ENCODE data around the gene VAMP4. TPM values are rescaled to one million over a fixed set of nuclear protein-coding genes. Genes with fewer than 3 reads are reported as not detected.

VAMP4 gene
- total RNA-seq, 1 experiment from 2014 or later: 6.3 TPM

DNA sequence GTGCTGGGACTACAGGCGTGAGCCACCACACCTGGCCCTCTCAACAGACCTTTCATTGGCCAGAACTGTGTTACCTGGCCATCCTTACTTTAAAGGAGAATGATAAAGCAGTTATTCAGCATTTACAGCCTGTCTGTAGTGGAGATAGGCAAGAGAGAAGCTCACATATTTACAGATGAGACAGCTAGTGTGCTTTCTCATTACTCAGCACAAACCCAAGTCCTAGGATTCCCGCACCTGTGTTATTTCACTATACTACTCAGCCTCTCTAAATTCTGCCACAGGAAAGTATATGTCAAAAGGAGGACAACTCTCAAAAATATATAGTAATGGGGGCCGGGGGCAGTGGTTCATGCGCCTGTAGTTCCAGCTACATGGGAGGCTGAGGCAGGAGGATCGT is 73.5 kb downstream of the VAMP4 start:
- no TSS peak for BruUV-seq (replicated peaks)
- Histone ChIP-seq H2AFZ (ENCODE audit: low read depth, low read length, poor library complexity, severe bottlenecking) (no peak overlapping the region), H3K27ac (ENCODE audit: low read depth, low read length) (no peak overlapping the region), H4K20me1 (ENCODE audit: insufficient read depth) (no peaks in the 10 kb centered on the region), H3K4me3 (replicated peaks in 1 of 2; ENCODE audit: low read depth in 1 of 2, low read length in 2 of 2) (no peak overlapping the region), H3K9ac (ENCODE audit: low read length) (no peak overlapping the region), H3K9me2 (ENCODE audit: insufficient read depth) (no peaks in the 10 kb centered on the region), H3K4me1 (ENCODE audit: control insufficient read depth in 1 of 2, insufficient read depth in 2 of 2, low read length in 2 of 2) (no peaks in the 10 kb centered on the region), H3K79me2 (ENCODE audit: insufficient read depth, low read length) (no peaks in the 10 kb centered on the region), H3K9me3 (ENCODE audit: control insufficient read depth in 1 of 2, insufficient read depth in 1 of 2, low read depth in 1 of 2, low read length in 2 of 2) (no peaks in the 10 kb centered on the region), H3K27me3 (ENCODE audit: insufficient read depth, low read length) (no peaks in the 10 kb centered on the region), H3K36me3 (ENCODE audit: control insufficient read depth in 1 of 2, insufficient read depth in 2 of 2, low read length in 2 of 2) (no peaks in the 10 kb centered on the region), H3K4me2 (ENCODE audit: low read length) (no peak overlapping the region)
- intact Hi-C loops (cut with micrococcal nuclease): no loop called here
- CTCF ChIA-PET: interaction anchor here (1.1 kb wide), 1 partner anchor 315 kb away, joined by 3 read pairs; no protein-coding TSS in a partner anchor
- TF ChIP-seq, protein P1, sequence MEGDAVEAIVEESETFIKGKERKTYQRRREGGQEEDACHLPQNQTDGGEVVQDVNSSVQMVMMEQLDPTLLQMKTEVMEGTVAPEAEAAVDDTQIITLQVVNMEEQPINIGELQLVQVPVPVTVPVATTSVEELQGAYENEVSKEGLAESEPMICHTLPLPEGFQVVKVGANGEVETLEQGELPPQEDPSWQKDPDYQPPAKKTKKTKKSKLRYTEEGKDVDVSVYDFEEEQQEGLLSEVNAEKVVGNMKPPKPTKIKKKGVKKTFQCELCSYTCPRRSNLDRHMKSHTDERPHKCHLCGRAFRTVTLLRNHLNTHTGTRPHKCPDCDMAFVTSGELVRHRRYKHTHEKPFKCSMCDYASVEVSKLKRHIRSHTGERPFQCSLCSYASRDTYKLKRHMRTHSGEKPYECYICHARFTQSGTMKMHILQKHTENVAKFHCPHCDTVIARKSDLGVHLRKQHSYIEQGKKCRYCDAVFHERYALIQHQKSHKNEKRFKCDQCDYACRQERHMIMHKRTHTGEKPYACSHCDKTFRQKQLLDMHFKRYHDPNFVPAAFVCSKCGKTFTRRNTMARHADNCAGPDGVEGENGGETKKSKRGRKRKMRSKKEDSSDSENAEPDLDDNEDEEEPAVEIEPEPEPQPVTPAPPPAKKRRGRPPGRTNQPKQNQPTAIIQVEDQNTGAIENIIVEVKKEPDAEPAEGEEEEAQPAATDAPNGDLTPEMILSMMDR (IDR thresholded peaks at IDR 0.05 in 2 of 3, conservative IDR thresholded peaks at IDR 0.05 in 1 of 3; ENCODE audit: borderline replicate concordance in 1 of 3, insufficient read depth in 1 of 3, low read depth in 2 of 3, low read length in 2 of 3): no peak
- POLR2A ChIA-PET: no interaction called here
- RAD21 ChIA-PET (ENCODE audit: low non-redundant PET in 1 of 2, low total read pairs in 2 of 2, uncharacterized antibody in 2 of 2, unreplicated experiment in 2 of 2): no interaction called here
- no peak for DNase-seq (ENCODE audit: low read depth, low spot score)
- no peak for ATAC-seq

DNA sequence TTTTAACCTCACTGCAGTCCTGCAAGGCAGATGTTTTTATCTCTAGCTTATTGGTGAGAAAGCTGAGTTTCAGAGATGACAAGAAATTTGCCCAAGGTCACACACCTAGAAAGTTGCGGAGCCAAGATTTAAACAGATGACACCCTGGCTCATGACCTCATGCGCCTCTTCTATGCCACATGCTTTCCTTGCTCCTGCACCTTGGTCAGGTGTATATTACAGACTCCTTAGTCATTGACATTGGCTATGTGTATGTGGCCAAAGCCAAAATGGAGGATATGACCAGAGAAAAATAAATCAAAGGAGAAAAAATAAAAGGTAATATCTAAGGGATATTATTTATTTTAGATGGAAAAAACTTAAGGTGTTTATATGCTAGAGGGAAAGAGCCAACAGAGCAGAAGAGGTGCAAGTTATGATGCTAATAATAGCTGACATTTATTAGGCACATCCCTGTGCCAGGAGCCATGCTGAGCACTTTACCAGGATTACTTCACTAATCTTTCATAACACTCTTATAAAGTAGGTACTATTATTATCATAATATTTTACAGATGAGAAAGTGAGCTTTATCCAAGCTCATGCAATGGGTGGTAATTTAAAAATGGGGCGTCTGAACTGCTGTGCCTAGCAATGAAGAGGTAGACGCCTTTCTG is 75.6 kb downstream of the VAMP4 start:
- no peaks in the 10 kb centered on the region for H4K20me1 ChIP-seq (ENCODE audit: insufficient read depth)
- intact Hi-C loops (cut with micrococcal nuclease): no loop called here
- RAD21 ChIA-PET (ENCODE audit: low non-redundant PET in 1 of 2, low total read pairs in 2 of 2, uncharacterized antibody in 2 of 2, unreplicated experiment in 2 of 2): no interaction called here
- DNase-seq (ENCODE audit: low read depth, low spot score) (no peak), ATAC-seq (no peak)
- no peak overlapping the region for H3K4me2 ChIP-seq (ENCODE audit: low read length)
- CTCF ChIA-PET: interaction anchor here (0.9 kb wide), 1 partner anchor 10 kb away, joined by 3 read pairs; no protein-coding TSS in a partner anchor
- H3K9me3 ChIP-seq (ENCODE audit: control insufficient read depth in 1 of 2, insufficient read depth in 1 of 2, low read depth in 1 of 2, low read length in 2 of 2): no peaks in the 10 kb centered on the region
- peaks cover 0 to 1% of the 10 kb centered on the region in 2 experiments; a peak in 3 of 4 replicates for H3K4me1 ChIP-seq (ENCODE audit: control insufficient read depth in 1 of 2, insufficient read depth in 2 of 2, low read length in 2 of 2)
- BruUV-seq (replicated peaks): no TSS peak
- no peak overlapping the region for H2AFZ ChIP-seq (ENCODE audit: low read depth, low read length, poor library complexity, severe bottlenecking)
- no peaks in the 10 kb centered on the region for H3K27me3 ChIP-seq (ENCODE audit: insufficient read depth, low read length)
- no peak overlapping the region for H3K9ac ChIP-seq (ENCODE audit: low read length)
- no peak overlapping the region for H3K4me3 ChIP-seq (replicated peaks in 1 of 2; ENCODE audit: low read depth in 1 of 2, low read length in 2 of 2)
- TF ChIP-seq ELF1 (IDR thresholded peaks at IDR 0.05; ENCODE audit: borderline replicate concordance, low read depth) (no peak), SRF (IDR thresholded peaks at IDR 0.05; ENCODE audit: low read depth) (no peak), POLR2A (IDR thresholded peaks at IDR 0.05; ENCODE audit: borderline replicate concordance, extremely low read depth, insufficient read depth, insufficient read length) (no peak), SP1 (IDR thresholded peaks at IDR 0.05; ENCODE audit: low read depth) (no peak), JUND (IDR thresholded peaks at IDR 0.05) (no peak), TCF7L2 (IDR thresholded peaks at IDR 0.05; ENCODE audit: borderline replicate concordance, extremely low read depth, insufficient read depth, insufficient read length) (no peak), ZNF274 (IDR thresholded peaks at IDR 0.05; ENCODE audit: low read depth, low read length) (no peak), CEBPB (IDR thresholded peaks at IDR 0.05; ENCODE audit: low read depth) (no peak)
- TF ChIP-seq, protein P2, sequence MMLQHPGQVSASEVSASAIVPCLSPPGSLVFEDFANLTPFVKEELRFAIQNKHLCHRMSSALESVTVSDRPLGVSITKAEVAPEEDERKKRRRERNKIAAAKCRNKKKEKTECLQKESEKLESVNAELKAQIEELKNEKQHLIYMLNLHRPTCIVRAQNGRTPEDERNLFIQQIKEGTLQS (IDR thresholded peaks at IDR 0.05): no peak
- TF ChIP-seq, protein P3, sequence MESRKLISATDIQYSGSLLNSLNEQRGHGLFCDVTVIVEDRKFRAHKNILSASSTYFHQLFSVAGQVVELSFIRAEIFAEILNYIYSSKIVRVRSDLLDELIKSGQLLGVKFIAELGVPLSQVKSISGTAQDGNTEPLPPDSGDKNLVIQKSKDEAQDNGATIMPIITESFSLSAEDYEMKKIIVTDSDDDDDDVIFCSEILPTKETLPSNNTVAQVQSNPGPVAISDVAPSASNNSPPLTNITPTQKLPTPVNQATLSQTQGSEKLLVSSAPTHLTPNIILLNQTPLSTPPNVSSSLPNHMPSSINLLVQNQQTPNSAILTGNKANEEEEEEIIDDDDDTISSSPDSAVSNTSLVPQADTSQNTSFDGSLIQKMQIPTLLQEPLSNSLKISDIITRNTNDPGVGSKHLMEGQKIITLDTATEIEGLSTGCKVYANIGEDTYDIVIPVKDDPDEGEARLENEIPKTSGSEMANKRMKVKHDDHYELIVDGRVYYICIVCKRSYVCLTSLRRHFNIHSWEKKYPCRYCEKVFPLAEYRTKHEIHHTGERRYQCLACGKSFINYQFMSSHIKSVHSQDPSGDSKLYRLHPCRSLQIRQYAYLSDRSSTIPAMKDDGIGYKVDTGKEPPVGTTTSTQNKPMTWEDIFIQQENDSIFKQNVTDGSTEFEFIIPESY (IDR thresholded peaks at IDR 0.05; ENCODE audit: extremely low read depth, insufficient replicate concordance, low read length): no peak
- TF ChIP-seq, protein P4, sequence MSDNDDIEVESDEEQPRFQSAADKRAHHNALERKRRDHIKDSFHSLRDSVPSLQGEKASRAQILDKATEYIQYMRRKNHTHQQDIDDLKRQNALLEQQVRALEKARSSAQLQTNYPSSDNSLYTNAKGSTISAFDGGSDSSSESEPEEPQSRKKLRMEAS (IDR thresholded peaks at IDR 0.05): no peak
- no peaks in the 10 kb centered on the region for H3K79me2 ChIP-seq (ENCODE audit: insufficient read depth, low read length)
- H3K27ac ChIP-seq (ENCODE audit: low read depth, low read length): no peak overlapping the region
- no peaks in the 10 kb centered on the region for H3K36me3 ChIP-seq (ENCODE audit: control insufficient read depth in 1 of 2, insufficient read depth in 2 of 2, low read length in 2 of 2)
- no peaks in the 10 kb centered on the region for H3K9me2 ChIP-seq (ENCODE audit: insufficient read depth)
- POLR2A ChIA-PET: no interaction called here

Data from HCT116 (cell line).